Stimulated activated CD8-positive, alpha-beta memory T cell treated with anti-CD3 and anti-CD28 coated beads, Interleukin-12 subunit alpha, Interleukin-12 subunit beta, amount 100 ng/mL, for 24 hours (primary cell): ENCODE results near the gene KIF5C.

ENCODE experiments used
- DNase-seq: peaks from one replicate; pipeline ENCODE4 v3.0.0-alpha.2; 2020; ENCODE audit errors: extremely low read depth

KIF5C gene

DNA sequence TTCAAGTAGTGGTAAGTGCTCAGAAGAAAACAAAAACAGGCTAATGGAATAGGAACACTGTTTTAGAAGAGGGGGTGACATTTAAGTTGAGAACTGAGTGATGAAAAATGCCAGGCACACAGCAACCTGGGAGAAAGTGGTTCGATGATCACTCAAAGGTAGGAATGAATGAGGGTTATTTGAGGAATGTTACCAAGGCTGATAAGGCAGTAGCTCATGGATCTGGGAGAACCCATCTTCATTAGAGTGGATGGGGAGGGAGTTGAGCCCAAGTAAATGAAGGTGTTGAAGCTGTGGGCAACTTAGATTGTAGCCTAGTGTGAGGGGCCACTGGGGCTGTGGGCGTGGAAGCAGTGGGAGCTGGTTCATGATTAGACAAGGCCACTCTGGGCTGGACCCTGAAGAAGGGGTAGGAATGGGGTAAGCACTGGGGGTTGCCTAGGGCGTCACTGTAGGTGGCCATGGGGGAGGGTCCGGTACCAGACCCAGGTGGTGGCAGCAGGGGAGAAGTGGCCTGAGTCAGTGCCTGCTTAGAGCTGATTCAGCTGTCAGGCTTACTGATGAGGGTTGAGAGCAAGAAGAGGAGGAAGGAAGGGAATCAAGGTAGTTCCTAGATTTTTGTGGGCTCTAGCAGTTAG is 141.0 kb downstream of the KIF5C start:
- no peak for DNase-seq

GRCh38 chr2:149017116-149017985 is 142.3 kb downstream of the KIF5C start:
- peak; percentile 16 for DNase-seq

GRCh38 chr2:149018981-149019380 is 144.0 kb downstream of the KIF5C start:
- no peak for DNase-seq

DNA sequence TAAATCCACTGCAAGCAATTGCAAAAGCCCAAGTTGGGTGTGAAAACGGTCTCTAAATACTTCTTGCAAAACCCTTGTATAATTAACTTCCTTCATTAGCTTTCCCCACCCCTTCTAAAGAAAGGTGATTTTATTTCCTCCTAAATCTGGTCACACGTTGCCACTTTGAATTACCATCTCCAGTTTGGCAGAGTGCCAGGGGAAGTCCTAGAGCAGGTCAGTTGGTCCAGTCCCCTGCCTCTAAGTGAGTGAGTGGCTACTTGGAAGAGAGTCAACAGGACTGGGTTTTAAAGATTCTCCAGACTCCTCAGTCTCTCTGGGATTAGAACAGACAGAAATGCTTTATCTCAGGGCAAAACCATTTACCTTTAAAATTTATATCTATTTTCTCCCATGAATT is 144.7 kb downstream of the KIF5C start:
- DNase-seq, result no peak

- no peak for DNase-seq
Measured at GRCh38 chr2:149020432-149020851, 145.4 kb downstream of the KIF5C start.

DNA sequence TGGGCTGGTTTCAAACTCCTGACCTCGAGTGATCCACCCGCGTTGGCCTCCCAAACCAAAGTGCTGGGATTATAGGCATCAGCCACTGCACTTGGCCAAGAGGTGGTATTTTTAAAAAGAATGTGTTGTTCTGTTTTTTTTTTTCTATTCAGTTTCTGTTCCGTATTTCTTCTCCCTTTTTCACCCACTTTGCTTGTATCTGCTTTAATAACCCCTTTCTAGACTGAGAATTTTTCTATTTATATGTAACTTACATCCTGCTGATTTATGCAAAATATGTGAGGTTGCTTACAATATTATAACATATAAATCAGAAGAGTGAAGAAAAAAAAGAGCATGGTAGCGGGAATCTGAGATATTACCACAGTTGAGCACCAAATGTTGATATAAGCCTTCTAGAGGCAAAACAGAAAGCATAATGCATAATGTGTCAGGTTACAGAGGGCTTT is 146.3 kb downstream of the KIF5C start:
- DNase-seq, result no peak

- DNase-seq, result no peak
Measured at GRCh38 chr2:149021761-149022160, 146.7 kb downstream of the KIF5C start.

DNA sequence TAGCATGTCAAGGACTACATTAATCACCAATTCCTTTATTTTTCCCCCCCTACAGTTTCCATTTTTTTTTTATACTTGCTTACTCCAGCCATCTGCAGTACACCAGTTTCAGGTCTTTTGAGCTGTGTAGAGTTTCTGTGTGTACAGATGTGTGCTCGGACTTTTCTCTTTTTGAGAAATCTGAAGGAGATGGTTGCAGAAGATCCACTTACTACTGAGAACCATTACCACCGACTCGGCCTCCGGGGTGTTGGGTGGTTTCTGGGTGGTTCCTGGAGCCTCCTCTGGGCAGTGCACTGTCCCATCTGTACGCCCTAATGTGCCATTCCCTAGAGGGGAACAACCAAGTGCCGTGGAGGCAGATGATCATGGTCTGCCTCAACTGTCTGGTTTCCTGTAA is 148.1 kb downstream of the KIF5C start:
- DNase-seq, result no peak

GRCh38 chr2:149027590-149028250 is 152.7 kb downstream of the KIF5C start:
- no peak for DNase-seq

DNA sequence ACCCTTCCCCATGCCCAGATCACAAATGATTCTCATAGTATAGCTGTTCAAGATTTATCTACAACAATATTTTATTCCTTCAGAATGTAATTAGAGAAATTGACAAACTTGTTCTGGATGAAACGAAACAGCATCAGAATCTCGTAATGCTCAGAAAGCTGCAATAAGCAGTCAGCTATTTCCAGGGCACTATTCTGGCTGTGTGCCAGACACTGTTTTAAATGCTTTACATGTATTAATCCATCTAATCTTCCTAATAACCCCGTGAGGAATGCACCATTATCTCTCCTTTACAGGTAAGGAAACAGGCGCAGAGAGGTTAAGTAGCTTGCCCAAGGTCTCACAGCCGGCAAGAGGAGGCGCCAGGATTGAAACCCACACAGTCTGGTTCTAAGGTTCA is 153.3 kb downstream of the KIF5C start:
- DNase-seq, result no peak

- no peak for DNase-seq
Measured at GRCh38 chr2:149028891-149029290, 153.9 kb downstream of the KIF5C start.

DNA sequence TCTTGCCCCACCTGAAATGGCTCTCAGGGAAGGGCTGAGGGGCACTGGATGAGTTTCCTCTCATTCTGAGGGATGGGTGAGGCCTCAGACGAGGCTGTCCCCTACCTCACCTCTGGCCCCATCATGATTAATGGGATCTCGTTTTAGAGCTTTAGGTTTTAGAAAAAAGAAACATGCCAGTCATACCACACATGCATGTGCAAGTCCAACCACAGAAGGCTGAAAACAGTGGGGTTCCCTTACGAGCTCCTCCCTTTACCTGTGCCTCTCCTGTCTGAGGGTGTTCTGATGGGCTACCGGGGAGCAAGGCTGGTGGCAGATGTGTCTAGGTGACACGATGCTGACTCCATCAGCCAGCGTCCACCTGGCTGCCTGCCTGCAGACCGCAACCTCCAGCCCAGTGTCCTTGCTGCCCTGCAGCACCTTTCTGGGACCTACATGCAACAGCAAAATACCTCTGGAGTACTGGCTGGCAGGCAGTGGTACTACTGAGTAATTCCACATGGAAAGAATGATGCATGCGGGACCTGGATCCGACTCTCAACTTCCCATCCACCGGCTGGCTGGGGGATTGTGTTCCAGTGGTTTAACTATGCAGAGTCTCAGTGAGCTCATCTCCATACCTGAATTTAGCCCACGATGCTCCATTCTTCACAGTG is 154.4 kb downstream of the KIF5C start:
- DNase-seq, result no peak

- no peak for DNase-seq
Measured at GRCh38 chr2:149031396-149031795, 156.4 kb downstream of the KIF5C start.

- no peak for DNase-seq
Measured at GRCh38 chr2:149033716-149034115, 158.7 kb downstream of the KIF5C start.

DNA sequence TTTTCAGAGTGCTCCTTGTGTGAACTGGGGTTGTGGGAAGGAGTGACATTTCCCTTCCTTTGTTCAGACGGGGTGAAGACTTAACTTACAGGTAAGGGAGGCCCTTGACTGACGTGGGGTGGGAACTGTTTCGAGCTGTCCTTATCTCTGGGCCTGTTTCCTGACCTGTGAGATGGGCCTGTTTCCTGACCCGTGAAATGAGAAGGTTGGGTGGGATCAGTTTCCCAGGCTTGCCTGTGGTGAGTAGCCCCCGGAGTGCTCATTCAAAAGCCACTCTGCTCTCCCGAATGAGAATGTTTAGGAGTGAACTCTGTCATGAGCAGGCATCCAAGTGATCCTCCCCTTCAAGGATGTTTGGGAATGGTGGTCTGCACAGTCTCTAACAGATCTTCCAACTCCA is 159.4 kb downstream of the KIF5C start:
- DNase-seq, result no peak

GRCh38 chr2:149036507-149037293 is 161.7 kb downstream of the KIF5C start:
- DNase-seq, result no peak

- no peak for DNase-seq
Measured at GRCh38 chr2:149037851-149038250, 162.8 kb downstream of the KIF5C start.

- no peak for DNase-seq
Measured at GRCh38 chr2:149038442-149039212, 163.6 kb downstream of the KIF5C start, which contains the start of gene LYPD6B. Gene LYPD6B, plus strand, starts transcription at chr2:149038699. Its CDS starts 92,250 bp downstream, at chr2:149130949.

DNA sequence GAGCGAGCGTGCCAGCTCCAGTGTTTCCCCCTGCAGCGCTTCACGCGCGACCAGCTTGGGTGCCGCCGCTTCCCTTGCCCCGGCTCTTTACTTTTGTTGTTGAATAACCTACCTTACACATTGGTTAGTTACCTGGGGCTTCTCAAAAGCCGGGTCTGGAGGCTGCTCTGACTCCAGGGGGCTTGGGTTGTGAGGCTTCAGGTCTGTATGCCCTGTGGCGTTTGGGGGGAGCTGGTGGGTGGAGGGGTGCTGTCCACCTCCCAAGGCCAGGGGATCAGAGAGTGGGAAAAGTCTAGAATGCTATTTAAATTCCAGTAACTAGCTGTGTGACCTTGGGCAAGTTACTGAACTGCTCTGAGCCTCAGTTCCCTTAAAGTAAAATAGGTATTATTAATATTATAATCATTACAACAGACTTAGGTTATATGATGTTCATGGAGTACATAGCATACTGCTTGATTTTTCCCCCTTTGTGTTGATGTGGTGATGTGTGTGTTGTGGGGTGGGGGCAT is 164.2 kb downstream of the KIF5C start:
- no peak for DNase-seq

- no peak for DNase-seq
Measured at GRCh38 chr2:149040451-149040850, 165.4 kb downstream of the KIF5C start.
